Activated CD4-positive, alpha-beta T cell treated with anti-CD3 and anti-CD28 coated beads for 1 hour (primary cell): ENCODE measurements around the gene DISC1.

Experiments used
- DNase-seq: peaks from one replicate; pipeline ENCODE4 v3.0.0-alpha.2; 2020

The DISC1 gene

DNA sequence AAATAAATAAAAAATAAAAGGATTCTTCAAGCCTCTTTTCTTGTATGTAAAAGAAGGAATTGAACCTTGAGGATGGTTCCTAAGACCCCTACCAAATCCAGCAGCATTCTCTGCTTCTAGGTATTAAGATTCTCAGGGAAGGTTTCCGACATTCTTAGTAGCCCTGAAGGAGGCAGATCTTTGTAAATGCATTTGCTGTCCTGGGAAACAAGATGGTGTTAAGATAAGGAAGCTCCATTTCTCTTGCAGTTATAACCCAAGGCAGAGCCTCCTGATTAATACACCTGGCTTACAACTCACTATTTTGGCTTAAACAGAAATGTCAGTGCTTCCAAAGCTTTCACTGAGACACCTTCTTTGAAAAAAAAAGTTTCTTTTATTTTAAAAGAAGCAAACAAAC, 393.8 kb downstream of the DISC1 start:
- no peak for DNase-seq

DNA sequence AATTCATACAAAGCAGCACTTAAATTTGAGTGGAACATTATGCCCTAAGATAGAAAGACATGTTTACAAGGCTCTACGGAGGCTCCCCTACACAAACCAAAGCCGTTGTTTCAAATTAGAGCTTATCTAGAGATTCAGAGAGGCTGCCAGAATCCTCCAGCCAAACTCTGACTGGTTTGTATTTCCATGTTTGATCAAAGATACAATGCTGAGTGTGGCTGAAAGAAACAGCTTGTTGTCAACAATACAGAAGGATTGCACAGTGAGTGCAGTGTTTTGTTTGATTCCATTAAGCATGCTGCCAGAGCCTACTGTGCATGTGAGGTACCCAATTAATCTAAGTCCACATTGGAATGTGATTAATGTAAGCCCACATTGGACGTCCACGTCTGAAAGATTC, 402.7 kb downstream of the DISC1 start:
- DNase-seq: no peak

DNA sequence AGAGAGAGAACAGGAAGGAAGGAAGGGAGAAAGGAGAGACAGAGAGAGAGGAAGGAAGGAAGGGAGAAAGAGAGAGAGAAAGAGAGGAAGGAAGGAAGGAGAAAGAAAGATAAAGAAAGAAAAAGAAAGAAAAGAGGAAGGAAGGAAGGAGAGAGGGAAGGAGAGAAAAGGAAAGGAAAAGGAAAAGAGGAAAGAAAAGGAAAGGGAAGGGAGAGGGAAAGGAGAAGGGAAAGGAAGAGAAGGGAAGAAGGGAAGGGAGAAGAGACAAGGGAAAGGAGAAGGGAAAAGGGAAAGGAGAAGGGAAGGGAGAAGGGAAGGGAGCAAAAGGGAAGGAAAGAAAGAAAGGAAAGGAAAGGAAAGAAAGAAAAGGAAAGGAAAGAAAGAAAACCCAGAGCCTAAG, 404.6 kb downstream of the DISC1 start:
- no peak for DNase-seq

DNA sequence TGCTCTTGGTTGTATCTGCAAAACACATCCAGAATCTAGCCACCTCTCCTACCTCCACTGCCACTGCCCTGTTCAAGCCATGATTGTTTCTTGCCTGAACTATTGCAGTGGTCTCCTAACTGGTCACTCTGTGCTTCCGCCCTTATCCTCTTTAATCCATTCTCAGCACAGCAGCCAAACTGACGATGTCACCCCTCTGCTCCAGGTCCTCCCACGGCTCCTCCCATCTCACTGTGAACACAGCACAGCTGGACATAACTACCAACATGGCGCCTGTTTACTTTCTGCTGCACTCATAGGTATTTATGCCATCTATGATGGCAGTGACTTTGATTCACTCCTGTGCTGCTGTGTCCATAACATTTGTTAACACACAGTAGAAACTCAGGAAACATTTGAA, 406.7 kb downstream of the DISC1 start:
- no peak for DNase-seq

DNA sequence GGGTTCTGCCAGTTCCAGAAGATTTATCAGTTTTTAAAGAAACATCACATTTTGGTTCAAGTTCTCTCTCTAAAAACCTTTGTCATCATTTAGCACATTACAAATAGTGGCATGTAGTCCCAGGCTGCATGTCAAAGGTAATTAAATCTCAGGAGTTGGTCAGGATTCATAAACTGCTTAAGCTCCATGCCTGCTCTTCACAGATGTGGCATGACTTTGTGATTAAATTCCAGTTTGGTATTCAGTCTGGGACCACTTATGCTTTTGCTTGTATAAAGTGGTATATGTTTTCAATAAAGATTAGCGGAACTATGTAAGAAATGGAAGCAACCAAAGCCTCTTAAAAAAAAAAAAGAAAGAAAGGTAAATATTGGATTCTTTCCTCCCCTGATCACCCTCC, 408.0 kb downstream of the DISC1 start:
- DNase-seq: no peak

DNA sequence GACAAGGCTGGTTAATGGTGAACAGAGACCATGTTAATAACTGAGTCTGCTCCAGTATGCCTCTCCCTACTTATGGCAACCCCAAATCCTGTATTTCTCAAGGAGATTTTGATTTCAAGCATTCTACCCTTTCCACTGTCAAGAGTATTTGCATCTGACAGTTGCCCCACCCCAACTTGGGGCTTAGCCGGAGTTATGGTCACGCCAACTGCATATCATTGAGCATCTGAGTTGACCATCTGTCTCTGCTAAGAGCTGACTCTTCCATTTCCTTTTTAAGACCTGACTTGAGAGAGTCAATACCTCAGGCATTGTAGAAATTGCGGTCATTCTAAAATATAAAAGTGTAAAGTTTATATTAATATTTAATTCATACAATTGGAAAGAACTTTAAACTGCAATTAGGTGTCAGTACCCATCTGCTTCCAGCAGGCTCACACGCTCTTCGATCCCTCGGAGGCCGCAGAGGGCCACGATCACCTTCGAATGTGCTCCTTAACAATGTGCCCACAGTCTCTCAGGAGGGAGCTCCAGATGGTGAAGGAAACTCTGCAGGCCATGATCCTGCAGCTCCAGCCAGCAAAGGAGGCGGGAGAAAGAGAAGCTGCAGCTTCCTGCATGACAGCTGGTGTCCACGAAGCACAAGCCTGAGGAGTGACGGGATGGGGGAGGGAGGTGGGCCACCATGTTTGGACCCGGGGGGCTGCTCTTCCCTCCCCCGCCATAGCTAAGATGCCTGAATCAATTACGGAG, 409.8 kb downstream of the DISC1 start:
- DNase-seq: no peak

DNA sequence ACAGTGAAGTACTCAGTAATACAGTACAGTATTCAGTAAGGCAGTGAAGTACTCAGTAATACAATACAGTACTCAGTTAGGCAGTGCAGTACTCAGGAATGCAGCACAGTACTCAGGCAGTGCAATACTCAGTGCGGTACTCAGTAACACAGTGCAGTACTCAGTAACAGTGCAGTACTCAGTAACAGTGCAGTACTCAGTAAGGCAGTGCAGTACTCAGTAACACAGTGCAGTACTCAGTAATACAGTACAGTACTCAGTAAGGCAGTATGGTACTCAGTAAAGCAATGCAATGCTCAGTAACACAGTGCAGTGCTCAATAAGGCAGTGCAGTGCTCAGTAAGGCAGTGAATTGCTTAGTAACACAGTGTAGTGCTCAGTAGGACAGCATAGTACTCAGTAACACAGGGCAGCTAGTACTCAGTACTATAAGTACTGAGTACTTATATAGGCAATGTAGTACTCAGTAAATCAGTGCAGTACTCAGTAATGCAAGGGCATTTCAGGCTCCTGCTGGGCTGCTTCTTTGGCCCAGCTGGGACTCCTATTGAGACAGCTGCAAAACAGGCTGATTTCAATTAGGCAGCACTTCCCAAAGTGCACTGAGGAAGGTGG, 411.3 kb downstream of the DISC1 start:
- no peak for DNase-seq

DNA sequence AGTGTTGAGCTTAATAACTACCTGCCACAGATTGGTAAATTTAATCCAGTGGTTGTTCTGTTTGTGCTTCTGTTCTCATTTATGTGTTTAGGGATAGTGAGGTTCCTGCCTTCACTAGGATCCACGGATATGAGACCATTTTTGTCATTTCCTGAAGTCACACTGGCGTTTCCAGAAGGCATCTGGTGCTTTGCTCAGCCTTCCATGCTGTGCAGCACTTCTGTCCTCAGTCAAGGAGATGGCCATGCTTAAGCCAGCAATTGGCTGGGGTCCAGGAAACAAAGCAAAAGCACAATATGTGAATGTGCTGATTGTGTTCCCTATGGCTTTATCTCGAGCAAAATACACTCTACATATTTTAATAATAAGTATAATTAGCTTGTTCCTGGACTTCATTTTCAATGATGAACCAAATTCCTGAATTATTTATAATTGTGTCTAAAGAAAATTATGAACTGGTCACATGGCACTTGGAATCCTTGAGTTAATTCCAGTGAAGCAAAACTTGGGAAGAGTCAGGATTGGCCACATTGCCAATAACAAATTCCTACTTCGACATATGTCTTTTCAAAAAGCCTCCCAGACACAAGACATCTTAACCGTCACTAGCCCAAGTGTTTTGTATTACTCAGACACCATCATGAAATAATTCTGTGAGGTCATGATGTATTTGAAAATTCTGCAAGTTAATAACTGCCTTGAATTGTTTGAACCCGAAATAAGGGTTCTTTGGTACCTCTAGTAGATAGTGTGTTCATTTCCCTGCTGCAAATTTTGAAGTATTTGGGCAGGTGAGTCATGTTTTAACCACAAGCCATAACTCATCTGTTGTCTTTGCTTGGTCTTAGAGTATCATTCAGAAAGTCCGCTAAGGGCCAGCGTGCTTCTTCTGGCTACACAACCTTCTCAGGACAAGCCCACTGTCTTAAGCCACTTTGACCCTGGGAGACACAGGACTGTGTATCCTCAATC, 412.4 kb downstream of the DISC1 start:
- no peak for DNase-seq

DNA sequence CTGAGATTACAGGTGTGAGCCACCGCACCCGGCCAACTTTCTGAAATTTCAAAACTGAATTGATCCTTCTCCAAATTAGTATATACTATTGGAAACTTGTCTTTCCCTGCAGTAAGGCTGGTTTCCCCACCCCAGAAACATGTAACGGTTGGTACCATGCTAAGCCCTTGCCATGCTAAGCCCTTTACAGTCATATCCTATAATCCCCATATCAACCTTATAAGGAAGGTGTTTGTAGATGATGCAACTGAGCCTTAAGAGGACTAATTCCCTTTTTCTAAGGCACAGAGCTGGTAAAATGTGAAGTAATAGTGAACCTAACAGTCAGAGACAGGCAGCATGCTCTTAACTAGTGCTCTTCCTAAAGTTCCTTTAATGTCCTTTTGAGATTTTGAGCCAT, 413.7 kb downstream of the DISC1 start:
- DNase-seq: no peak

DNA sequence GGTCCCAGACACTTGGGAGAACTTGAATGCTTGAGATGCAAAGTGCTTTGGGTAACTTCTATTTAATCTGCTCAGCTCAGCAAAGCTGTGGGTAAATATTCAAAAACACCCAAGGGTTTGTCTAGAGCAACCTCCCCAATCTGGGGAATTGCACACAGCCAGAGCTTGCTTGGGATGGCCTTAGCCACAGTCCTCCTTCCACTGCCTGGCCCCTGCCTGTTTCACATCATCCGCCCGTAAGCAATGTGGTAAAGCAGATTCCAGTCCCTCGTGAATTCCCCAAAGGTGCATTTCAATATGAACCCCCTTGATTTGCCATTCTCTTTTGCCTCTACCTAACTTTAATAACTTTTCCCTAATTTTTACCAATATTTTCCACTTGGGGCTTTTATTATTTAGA, 418.1 kb downstream of the DISC1 start:
- no peak for DNase-seq

DNA sequence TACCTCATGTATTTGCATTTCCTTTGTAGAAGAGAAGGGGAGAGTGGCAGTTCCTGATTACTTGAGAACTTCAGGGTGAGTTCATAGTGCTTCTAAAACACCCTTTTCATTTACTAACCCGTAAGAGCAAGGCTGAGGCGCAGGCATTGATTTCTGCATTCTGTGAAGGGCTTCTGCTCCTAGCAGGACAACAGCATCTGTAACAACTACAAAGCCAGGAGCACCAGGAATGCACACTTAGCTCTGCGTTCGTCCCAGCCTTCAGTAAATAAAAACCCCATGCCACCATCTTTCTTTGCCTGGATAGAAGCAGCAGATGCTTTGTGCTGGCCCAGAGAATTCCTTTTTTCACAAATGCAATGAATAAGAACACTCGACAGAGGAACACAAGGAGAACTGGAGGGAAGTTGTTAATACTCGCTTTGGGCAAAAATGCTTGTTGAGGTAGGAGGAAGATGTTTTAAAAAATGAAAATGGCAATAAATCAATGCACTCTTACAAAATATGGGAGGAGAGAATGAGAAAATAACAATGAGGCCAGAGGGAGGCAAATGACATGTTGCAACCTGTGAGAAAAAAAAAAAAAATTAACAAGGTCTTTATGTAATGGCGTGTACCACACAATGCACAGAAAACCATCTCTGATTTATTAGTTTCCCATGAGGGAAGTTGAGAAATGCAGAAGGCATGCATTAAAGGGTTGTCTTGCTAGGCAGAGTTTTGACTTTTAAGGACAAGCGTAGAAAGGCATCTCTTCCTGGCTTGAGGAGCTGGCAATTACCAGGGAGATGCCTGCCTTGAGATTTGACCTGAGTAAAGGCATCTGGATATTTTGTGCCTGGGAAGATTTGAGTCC, 418.8 kb downstream of the DISC1 start:
- no peak for DNase-seq

DNA sequence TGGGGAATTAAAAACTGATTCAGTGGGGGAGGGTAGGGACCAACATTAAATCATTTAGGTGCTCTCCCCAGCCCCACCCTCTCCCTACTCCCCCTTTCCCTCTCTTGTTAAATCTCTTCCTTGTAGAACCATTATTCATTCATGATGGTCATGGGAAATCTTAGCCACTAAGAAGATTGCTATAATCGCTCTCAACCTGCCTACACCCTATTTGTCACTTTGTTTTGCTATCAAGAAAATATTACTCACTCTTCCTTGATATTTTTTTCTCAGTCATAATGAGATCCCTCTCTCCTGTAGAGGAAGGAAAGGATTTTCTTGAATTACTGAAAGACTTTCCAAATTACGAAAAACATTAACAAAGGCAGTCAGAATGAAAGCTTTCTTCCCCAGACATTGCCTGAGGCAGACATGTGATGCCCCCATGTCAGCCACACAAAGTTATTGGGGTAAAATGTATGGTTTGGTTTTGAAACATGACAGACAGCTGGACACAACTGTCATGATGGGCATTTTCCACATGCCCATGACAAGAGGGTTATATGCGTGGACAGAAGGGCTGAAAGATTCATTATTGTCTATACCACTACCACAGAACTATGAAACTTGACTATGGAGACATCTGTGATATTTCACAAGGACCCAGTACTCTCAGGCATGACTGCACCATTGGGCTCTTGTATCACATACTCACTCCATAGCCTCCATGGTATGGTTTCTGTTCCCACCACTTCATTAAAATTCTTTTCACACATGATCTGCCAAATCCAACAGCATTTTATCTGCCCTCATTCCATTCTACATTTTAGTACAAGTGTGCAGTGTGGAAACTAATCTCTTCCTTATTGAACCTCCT, 420.1 kb downstream of the DISC1 start:
- DNase-seq: no peak

DNA sequence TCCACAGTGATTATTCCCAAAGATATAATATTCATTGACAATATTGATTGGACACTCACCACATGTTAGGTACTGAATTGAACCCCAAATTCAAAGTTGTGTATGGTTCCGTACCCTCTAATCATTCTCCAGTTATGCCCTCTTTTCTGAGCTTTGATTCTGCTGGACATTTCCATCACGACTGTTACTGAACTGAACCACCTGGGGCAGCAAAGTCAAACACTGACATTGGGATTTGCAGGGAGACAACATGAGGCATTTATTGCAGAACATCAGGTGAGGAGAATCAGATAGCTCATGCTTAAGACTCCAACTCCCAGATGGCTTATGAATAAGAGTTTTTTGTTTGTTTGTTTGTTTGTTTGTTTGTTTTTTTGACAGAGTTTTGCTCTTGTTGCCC, 420.9 kb downstream of the DISC1 start:
- no peak for DNase-seq

DNA sequence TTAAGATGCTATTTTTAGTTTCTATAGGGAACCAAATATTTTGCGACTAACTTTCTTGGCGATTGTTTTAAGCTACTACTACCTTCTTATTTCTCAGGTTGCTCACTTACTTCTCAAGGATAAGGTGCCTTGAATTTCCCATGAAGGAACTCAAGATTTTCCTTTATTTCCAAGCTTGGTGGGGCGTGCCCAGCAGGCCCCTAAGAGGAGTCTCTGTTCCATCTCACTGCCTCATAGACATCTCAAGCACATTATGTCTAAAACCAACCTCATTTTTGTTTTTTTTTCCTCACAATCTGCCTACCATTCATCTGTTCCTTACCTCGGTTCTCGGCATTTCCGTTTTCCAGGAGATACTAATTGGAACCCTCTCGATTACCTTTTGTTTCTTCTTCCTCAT, 421.9 kb downstream of the DISC1 start:
- DNase-seq: no peak

DNA sequence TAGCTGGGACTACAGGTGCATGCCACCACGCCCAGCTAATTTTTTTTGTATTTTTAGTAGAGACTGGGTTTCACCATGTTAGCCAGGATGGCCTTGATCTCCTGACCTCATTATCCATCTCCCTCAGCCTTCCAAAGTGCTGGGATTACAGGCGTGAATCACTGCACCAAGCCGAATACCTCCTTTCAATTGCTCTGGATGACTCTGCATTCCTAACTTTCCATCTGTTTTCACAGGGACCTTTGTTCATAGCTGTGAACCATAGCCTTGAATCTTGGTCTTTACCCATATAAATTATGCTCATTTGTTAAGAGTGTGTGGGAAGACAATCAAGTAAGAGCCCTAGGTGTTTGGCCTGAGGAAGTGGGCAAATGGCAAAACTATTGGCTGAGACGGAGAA, 422.7 kb downstream of the DISC1 start:
- no peak for DNase-seq

DNA sequence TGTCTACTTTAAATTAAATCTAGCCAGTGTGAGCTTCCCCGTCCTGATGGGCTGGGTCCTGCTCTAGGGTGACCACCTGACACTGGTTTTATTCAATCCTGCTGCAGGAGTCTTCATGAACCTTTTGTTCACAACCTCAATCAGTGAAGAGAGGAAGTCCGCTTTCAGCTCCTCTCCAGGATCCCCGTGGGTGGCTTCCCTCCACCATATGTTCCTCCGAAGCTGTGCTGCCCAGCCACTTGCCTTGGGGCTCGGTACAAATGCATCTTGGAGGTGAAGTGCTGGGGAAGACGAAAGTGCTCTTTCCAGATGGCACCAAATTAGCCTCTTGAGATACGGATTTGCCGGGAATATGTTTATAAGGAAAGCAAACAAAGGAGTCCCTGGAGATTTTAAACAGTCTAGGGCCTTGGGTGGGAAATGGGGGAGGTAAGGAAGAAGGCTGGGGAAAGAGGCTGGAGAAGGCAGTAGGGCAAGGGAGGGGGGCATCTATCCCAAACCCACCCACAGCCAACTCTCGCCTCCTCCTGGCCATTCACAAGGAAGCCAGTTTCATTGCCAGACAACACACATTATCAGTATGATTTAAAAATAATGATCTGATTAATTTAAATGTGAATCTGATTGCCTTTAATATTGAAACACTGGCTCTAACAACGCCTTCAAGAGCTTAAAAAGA, 430.8 kb downstream of the DISC1 start:
- DNase-seq: no peak

DNA sequence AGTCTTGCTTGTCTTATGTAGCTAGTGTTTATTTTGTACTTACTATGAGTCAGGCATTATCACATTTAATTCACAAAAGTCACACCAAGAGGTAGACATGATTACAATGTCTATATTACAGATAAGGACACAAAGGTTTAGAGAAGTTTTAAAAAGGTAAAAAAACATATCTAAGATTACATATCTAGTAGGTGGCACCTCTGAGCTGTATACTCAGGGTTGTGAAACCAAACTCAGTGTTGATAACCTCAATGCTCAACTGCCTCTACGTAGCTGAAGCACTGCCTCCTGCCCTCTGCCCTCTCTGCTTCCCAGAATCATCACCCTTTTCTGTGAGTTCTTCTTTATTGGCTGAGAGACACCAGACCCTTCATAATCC, 431.3 kb downstream of the DISC1 start:
- DNase-seq: no peak

DNA sequence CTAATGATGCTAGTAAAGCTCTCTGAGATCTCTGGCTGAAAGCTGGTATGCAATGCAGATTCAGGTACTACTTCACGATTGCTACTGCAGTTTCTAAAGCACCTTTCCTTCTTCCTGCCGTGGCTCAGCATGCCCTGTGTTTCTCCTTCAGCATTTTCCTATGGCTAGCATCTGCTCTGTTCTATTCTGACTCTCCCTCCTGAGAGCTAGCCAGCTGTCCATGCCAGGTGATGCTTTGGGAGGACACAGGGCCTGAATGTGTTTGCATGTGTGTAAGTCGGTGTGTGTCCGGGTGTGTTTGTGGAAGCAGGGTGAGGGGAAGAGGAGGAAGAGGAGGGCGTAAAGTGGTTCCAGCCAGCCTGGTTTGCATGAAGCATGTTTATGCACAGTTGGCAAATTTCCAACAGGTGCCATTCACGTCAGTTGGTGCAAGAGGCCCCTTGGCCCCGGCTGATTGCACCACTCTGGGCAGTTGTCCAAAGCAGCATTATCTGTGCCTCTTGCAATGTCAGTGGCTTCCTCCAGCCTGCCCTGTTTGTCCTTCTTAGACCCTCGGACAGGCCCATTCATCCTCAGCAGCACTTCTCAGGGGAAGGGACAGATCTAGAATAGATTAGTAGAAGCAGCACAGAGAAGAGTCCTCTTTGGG, 433.3 kb downstream of the DISC1 start:
- DNase-seq: no peak

DNA sequence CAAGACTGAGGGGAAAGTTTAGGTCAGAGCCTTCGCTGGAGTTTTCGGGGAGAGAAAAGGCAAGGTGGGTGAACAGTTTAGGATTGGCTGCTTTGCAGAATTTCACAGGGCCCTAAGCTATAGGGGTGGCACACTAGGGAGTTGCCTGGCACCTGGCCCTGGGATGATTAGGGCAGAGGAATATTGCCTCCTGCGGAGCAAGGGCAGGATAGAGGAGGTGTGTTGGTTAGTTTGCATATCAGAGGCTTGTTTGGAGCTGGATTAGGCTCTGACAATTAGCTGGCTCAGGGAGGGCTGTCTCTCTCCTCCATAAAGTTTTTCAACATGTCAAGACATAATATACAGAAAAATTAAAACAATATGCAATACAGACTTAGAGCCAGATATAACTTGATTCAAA, 436.4 kb downstream of the DISC1 start:
- DNase-seq: no peak

DNA sequence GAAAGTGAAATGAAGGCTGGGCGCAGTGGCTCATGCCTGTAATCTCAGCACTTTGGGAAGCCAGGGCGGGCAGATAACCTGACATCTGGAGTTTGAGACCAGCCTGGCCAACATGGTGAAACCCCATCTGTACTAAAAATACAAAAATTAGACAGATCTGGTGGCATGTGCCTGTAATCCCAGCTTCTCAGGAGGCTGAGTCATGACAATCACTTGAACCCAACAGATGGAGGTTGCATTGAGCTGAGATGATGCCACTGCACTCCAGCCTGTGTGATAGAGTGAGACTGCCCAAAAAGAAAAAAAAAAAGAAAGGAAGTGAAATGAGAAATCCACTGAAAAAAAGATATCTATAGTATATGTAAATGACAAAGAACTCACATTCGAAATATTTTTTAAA, 439.9 kb downstream of the DISC1 start:
- no peak for DNase-seq

DNA sequence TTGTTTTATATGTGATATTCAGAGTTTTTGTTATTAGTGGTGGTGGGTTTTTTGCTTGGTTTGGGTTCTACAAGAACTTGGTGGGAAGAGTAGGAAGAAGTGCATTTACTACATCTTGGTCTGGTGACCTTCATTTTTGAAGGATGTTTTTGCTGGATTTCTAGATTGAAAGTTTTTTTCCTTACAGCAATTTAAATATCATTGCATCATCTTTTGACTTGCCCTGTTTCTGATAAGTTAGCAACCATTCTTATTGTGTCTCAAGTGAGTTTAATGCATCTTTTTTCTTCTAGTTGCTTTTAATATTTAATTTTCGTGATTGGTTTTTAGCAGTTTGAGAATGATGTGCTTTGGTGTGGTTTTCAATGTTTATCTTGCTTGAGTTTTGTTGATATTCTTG, 447.7 kb downstream of the DISC1 start:
- DNase-seq: no peak
